Amniotic stem cell (primary cell): ENCODE measurements around the gene MACROH2A1.

Source experiments
- DNase-seq: peaks from one replicate; lab custom pipeline; 2025; lab: John Stamatoyannopoulos, UW

The MACROH2A1 gene

DNA sequence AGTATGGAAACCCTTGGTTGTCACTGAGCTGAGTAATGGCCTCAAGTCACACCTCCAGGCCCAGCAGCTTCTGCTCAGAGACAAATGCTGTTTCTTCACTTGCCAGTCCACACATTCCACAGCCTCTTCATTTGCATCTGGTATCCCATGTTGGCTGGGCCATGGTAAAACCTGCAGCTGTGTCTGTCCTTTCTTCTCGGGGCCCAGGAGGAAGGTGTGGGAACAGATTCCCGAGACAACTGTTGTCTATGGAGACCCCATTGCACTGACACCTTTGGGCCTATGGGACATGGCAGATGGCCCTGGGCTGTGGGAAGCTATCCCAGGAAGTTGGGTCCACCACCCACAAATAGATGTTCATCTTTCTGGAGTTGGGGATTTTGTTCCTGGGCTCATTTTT, 85.1 kb downstream of the MACROH2A1 start:
- no peak for DNase-seq

DNA sequence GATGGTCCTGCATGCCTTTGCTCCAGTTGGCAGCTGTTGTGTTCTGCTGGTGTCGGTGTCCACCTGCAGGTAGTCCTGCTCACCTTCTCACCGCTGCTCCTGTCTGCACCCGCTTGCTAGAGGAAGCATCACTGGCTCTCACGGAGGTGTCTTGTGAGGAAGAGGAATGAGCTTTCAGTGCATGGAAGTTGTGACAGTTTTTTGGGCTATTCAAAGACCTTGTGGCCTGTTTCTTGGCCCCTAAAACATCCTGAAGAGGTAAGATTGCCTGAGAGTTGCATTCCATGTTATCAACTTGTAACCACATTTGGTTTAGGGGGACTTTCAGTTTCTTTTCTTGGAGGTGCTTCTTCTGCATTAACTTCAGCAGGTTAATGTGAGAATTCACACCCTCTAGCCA, 85.6 kb downstream of the MACROH2A1 start:
- no peak for DNase-seq

DNA sequence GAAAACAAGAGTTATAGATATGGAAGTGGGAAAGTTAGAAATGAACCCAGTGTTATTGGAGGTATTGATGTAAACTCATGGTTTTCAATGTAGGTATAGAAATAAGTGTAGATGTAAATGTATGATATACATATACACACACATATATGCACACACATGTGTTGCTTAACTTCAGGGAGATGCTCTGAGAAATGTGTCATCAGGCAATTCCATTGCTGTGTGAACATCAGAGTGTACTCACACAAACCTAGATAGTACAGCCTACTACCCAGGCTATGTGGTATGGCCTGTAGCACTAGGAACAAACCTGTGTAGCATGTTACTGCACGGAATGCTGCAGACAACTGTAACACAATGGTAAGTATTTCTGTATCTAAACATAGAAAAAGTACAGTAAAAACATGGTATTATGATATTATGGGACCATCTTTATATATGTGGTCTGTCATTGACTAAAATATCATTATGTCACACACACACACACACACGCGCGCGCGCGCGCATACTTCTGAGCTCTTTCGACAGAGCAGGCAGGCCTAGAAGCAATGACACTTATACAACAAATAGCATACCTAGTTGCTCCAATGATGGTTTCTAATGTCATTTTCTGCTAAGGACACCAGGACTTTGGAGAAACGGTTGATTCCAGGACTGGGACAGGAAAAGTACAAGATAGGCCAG, 86.6 kb downstream of the MACROH2A1 start:
- DNase-seq = no peak

DNA sequence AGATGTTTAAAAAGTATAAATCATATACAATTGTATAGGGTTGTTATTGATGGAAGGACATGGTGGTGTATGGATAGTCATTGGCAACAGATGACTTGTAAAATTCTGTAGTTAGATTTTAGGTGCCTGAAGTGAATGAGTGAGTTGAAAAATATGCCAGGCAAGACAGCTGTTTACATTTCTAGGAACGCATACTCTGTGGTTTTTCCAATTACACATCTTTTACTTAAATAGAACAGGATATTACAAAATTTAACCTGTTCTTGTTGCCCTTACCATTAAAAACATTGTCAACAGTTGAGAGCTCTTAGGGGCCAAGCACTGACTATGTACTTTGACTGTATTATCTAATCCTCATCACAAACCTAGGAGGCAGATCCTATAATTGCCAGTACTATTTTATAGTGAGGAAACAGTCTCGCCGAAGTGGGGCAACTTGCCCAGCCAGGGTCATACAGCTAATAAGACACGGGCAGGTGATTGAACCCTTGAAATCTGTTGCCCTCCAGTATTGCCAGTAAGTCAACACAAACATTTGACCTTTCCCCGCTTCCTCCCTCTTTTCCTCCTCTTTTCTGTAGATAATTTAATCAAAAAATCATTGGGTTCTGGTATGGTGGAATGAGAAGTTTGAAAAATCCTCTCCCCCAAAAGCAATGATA, 88.6 kb downstream of the MACROH2A1 start:
- DNase-seq = peak; percentile 3

DNA sequence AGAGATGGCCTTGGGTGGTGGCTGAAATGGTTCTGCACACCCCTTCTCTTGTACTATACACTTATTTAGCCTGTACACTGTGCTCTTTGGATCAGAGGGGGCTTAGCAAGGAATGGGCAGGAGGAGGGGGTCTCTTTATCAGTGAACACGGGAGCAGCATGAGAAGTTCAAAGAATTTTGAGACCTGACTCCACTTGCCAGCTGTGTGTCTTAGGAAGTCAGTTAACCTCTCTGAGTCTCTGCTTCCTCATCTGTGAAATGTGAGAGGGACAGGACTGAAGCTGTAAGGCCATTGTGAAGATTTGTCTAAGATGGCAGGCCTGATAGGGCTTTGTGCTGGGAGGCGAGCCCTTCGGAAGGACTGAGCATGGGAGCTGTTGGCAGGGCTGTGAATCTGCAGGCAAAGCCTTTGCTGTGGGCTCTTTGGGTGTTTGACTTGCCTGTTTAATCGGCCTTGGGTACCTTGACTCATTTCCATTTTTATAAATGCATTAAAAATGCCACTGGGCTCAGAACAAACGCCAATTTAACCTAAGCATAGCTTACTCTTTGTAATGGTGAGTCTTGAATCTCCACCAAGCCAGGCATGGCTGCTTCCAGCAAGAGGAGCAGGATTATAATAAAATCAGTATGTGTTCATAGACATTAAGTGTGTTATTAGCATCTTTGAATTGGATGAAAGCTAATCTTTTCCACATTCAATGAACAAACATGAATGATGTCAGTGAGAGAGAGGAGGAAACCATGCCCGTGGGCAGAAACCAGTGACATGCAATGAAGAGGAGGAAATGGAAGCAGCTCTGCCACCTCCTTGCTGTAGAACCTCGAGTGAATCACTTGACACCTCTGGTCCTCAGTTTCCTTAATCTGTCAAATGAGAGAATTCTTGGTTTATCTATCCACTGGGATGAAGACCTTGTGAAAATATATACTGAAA, 89.4 kb downstream of the MACROH2A1 start:
- no peak for DNase-seq

DNA sequence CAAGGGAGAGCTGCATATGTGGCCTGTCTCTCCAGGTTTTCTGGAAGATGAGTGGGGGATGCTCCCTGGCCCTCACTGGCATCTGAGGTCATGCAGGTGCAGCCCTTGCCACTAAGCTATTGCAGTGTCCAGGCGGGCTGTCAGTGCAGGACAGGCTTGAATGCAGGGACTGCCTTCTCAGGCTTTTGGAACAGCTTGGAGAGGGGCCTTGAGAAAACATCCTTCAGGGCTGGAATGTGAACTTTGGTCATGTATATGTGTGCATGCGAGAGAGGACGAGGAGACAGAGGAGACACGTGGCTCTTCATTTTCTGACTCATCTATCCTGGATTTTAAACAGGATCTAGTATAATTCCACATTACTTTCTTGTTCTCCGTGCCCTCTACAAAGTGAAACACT, 90.3 kb downstream of the MACROH2A1 start:
- peak; percentile 61 for DNase-seq

DNA sequence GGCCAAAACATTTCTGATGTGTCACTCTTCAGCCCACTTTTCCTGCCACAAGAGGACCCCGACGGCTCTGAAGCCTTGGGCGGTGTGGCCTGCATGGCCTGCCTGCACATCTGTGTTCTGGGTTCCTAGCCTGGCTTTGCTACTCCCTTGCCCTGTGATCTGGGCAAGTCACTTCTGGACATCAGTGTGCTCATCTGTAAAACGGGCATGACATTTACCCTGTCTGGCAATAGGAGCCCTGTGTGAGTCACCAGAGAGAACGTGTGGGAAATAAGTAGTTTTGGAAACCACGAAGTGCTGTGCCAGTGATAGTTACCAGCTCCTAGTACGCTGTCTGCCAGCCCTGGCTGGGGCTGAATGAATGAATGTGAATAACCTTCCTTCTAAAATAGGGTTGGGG, 90.8 kb downstream of the MACROH2A1 start:
- peak; percentile 14 for DNase-seq

DNA sequence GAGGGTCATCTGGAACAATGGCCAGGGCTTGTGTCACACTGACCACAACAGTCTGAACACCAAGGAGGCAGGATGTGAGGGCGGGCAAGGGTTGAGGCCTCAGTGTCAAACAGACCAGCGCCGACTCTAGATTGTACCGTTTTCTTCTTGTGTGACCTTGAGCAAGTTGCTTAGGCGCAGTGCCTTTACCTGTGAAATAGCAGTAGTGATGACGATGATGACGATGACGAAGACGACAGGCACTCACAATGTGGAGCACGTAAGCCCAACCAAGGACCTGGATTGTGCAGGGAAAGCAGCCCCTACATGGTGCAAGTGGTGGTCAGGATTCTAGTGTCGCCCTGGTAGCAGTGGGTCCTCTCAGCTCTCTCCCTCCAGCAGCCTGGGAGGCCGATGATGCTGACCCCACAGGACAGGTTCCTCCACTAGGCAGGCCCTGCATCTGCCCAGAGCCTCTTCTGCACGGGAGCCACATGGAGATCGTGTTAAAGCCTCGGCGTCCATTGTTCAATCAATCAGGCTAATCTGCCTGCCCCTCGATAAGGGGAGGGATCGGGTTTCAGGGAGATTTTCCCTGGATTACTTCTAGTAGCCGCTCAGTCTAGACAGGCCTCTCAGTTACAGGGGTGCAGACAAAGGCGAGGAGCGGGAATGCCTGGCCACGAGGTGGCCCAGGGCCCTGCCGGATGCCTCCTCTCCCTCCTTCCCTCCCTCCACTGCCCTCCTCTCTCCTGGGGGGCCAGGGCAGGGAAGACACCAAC, 91.7 kb downstream of the MACROH2A1 start:
- no peak for DNase-seq

DNA sequence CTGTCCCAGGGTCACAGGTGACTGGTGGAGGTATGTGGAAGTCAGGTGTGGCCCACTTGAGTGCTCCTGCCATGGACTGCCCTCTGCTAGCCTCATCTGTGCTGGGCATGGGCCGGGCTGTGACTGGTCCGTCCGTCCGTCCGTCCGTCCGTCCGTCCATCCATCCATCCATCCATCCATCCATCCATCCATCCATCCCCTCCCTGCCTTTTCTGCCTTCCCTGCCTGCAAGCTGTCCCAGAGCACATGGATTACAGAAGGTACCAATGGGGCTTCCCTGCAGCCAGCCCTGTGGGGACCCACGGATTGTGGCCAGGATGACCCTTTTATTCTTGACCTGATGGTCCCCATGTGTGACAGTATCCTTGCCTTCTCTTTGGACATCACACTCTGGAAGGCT, 92.5 kb downstream of the MACROH2A1 start:
- no peak for DNase-seq

DNA sequence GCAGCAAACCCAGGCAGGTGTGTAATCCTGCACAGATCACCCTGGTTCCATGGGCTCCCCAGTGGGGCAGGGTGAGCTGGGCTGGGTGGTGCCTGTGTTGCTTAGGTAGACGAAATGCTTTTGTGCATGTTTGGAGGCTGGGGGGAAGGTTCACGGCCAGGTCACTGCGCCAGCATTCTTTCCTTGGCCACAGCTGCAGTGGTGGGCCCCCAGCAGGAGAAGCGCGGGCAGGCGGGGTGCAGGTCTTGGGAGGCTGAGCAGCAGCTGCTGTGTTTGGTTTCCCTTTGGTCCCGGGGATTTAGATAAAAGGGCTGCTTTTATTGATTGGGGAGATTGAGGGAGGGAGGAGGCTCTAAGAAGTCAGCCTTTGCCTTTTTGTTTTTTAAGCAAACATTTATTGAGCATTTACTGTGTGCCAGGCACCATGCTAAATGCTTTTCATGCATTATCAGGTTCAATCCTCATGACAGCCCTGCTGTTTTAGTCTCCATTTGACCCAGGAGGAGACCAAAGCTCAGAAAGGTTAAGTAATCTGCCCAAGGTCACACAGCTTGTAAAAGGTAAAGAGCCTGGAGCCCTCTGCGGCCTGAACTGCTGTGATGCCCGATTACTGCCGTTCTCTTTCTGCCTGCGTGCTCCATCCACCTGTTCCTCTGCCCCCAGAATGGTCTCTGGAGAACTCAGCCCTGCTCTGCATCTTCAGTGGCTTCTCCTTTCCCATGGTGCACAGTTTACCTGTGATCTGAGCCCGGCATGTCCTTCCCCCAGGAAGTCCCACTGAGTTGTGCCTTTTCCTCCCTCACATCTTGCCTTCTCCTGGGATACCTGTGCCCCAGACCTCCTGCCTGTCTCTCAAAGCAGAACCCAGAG, 94.4 kb downstream of the MACROH2A1 start:
- no peak for DNase-seq

DNA sequence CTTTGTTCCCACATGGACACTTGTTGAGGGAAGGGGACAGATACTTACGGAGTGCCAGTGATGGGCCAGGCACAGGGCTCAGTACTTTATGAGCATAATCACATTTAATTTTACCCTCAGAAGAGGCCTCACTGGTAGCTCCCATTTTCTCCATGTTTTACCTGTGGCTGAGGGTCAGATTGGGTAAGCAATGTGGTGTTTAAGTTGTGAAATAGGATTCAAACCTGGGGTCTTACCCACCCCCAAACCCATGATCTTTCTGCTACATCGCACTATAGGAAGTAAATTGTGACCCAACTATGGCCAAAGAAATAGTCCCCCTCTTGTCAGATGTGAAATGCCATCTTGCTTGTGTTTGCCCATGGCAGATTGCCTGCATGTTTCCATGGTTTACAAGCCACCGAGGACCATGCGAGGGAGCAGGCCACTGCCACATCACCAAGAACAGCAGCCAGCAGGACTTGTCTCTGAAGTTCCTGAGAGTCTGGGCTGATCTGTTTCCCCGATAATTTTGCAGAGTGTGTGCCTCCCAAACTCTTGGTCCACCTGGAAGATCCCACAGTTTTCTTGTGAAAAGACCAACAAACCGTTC, 95.4 kb downstream of the MACROH2A1 start:
- no peak for DNase-seq

DNA sequence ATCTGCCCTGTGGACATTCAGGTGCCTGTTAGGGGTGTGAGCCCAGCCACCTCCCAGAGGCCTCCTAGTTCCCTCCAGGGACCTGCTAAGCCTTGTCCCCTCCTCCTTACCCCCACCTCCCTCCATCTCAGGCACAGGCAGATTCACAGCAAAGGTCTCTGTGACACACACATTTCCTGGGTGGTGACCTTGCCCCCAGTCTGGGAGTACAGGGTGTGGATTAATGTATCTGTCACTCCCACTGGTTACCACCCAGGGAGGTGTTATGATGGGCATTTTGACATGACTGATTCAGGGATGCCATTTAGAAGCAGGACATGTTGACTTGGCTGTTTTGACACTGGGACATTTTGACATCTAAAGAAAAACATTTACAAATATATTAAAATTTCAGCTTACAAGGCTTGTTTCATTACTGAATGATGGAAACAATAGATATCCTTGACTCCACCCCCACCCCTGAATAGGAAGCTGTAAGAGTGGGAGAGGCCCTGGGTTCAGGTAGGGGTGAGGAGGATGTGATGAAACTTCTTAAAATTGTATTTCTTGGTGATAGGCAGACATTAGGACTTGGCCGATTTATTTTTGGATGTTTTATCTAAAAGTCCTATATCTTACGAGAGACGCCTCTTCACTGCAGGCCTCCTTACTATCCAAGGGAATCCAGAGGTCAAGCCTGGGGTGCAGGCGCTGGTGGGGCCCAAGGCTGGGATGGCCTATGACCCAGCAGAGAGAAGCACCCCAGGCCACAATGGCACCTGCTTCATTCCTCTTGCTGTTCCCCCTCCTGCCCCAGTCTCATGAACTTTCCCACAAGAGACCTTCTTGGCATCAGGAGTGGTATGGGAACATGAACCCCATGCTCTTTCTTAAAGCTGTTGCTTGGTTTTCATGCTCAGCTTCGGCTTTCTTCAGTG, 101.9 kb downstream of the MACROH2A1 start:
- no peak for DNase-seq

DNA sequence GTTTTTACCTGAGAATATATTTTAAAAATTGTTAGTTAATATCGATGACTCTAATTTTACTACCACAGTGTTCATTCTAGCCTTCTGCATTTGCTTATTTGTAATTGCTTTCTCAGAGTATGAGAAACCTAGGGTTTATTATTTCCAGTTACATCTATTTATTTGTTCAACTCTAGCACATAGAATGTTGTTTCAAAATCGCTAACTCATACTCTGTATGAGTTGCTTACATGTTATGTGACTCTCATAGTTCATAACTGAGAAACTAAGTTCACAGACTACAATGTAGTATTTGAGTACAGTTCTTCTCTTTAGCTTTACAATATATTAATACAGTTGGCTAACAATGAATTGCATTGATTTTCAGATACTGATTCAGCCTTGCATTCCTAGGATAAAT, 103.2 kb downstream of the MACROH2A1 start:
- DNase-seq = no peak

DNA sequence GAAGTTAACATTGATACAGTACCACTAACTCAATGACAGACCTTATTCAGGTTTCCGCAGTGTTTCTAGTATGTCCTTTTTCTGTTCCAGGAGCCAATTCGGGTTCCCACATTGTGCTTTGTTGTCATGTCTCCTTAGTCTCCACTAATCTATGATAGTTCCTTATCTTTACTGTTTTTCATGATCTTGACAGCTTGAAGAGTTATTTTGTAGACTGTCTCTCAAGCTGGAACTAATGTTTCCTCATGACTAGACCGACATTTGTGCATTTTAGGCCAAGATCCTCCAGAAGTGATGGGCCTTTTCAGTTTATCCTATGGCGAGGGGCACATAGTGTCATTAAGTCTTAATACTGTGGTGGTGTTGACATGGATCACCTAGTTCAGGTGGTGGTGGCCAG, 104.2 kb downstream of the MACROH2A1 start:
- no peak for DNase-seq

DNA sequence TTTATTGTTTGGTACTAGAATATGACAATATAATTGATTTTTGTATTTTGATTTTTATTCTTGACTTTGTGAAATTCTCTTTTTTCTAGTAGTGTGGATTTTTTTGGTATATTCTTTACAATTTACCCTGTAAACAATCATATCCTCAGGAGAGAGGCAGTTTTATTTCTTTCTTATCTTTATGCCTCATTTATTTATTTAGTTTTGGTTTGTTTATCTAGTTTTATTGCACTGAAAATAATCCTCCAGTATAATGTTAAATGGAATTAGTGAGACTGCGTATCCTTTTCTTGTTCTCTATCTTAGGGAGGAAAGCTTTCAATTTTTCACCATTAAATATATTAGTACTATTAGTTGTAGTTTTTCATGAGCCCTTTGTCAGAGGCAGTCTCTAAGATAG, 109.4 kb downstream of the MACROH2A1 start:
- DNase-seq = no peak

DNA sequence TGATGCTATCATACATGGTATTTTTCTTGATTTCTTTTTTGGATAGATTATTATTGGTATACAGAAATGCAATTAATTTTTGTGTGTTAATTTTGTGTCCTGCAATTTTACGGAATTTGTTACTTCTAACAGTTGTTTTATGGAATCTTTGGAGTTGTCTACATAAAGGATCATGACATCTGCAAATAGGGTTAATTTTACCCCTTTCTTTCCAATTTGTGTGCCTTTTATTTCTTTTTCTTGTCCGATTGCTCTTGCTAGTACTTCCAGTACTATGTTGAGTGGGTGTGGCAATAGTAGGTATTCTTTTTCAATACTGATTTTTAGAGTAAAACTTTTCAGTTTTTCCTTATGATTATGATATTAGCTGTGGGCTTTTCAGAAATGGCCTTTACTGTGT, 111.5 kb downstream of the MACROH2A1 start:
- DNase-seq = no peak
